Measurements from ENCODE around the gene EGFR.

Gene EGFR

DNA sequence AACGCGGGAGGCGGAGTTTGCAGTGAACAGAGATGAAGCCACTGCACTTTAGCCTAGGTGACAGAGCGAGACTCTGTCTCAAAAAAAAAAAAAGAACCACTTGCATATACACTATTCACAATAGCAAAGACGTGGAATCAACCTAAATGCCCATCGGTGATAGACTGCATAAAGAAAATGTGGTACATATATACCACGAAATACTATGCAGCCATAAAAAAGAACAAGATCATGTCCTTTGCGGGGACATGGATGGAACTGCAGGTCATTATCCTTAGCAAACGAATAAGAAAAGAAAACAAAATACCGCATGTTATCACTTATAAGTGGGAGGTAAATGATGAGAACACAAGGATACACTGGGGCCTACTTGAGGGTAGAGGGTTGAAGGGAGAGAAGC is 39.5 kb downstream of the EGFR start:
- no peak overlapping the region for H3K27ac ChIP-seq
- TF ChIP-seq, protein P1, sequence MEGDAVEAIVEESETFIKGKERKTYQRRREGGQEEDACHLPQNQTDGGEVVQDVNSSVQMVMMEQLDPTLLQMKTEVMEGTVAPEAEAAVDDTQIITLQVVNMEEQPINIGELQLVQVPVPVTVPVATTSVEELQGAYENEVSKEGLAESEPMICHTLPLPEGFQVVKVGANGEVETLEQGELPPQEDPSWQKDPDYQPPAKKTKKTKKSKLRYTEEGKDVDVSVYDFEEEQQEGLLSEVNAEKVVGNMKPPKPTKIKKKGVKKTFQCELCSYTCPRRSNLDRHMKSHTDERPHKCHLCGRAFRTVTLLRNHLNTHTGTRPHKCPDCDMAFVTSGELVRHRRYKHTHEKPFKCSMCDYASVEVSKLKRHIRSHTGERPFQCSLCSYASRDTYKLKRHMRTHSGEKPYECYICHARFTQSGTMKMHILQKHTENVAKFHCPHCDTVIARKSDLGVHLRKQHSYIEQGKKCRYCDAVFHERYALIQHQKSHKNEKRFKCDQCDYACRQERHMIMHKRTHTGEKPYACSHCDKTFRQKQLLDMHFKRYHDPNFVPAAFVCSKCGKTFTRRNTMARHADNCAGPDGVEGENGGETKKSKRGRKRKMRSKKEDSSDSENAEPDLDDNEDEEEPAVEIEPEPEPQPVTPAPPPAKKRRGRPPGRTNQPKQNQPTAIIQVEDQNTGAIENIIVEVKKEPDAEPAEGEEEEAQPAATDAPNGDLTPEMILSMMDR (conservative IDR thresholded peaks at IDR 0.05), result no peak
- TF ChIP-seq ZFX (IDR thresholded peaks at IDR 0.05), result no peak

DNA sequence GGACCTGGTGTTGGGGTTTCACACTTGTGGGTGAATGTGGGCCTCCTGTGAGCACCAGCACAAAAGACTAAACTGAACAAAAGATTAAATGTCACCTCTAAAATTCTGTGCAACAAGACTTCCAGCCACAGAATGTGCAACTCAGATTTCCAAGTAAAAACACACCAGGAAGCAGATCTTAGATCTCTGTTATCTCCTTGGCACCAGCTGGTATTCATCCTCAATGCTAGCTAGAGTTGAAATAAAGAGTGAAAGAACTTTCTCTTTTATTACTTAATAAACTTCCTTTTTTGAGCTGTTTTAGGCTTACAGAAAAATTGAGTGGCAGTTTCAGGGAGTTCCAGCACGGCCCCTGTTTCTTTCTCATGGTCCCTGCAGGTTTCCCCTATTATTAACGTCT is 40.2 kb downstream of the EGFR start:
- H3K27ac ChIP-seq, result no peak overlapping the region
- TF ChIP-seq ZFX (IDR thresholded peaks at IDR 0.05), result no peak
- TF ChIP-seq, protein P1 (conservative IDR thresholded peaks at IDR 0.05), result no peak

DNA sequence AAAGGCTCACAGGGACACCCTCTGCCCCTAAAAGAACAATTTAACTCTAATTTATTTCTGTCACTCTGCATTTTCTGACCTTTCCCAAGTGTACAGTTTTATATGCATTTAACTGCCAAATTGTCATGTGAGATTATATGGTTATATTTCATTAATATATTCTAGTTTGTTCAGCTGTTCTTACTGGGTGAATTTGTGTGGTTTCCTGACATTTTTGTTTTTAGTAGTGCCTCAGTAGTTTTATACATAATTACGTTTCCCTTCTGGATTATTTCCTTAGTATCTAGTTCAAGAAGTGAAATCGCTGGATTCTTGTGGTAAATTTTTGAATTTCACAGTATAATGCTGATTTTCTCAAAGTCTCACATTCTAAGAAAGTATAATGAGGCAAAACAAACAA is 41.3 kb downstream of the EGFR start:
- TF ChIP-seq, protein P1 (conservative IDR thresholded peaks at IDR 0.05), result no peak
- no peak for TF ChIP-seq ZFX (IDR thresholded peaks at IDR 0.05)
- no peak overlapping the region for H3K27ac ChIP-seq

DNA sequence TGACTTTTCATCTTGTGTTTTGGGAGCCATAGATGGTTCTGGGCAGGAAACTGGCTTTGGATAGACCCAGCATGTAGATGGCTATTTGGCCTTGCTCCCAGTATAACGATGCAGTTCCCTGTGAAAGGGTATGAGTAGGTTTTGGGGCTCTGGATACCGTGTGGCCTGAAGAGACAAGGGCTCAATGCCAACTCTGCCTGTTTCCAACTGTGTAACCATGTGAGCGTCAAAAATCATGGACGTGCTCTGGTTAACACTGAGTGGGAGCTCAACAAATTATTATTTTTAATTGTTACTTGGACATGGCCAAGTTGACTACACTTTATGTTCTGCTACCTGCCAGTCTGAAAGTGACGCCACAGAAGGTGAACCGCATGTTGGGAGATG is 41.8 kb downstream of the EGFR start:
- H3K27ac ChIP-seq, result no peak overlapping the region; the same call in 1 of the 2 replicates
- TF ChIP-seq, protein P1 (conservative IDR thresholded peaks at IDR 0.05), result no peak
- no peak for TF ChIP-seq ZFX (IDR thresholded peaks at IDR 0.05)

DNA sequence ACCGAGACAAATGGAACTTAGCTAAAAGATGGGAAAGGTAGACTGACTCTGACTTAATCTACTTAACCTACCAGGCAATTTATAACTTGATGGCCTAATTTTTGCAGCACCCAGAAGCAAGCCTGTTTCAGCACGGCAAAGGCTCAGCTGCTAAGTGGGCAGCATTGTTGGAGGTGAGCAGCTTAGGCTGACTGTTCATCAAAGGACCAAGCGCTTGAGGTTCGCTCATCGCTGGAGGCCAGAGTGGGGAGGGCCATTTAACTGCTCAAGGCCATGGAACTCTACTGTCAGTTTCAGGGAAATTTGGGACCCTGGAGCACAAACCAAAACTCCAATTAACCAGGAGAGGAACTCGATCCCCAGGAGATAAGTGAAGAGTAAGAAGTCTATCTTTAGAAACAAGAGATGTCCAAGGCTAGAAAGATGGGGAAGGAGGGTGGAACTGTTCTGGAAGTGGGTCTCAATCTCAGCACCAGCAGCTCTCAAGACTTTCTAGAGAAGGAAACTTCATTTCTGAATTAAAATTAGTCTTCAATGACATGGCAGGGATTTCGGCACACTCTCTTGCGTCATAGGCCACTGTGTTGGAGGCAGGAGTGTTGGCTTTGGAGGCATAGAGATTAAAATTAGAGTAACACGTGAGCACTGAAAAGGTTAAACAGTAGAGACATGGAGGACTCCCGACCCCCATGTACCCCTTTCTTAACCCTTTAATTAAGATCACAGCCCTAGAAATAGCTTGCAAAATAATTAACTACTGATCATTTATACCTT is 43.1 kb downstream of the EGFR start:
- TF ChIP-seq ZFX (IDR thresholded peaks at IDR 0.05), result no peak
- TF ChIP-seq, protein P1 (conservative IDR thresholded peaks at IDR 0.05), result no peak
- no peak overlapping the region; the same call in 1 of the 2 replicates for H3K27ac ChIP-seq

DNA sequence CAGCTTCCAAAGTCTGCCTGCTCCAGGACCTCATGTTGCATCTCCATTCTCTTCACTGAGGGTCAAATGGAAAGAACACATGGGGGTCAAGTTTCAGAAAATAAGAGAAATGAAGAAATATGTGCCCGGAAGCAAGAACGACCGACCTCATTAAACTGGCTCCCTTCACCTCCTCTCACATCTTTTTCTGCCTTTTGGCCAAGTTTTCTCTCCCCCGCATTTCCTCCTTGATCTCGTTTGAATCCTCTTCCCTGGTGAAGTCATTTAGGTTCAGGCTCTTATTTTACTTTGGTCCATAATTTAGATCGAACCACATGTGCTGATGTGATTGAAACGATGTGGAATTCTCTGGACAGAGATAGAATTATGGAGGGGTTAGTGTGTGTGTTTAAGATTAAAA is 44.2 kb downstream of the EGFR start:
- no peak overlapping the region for H3K27ac ChIP-seq
- no peak for TF ChIP-seq ZFX (IDR thresholded peaks at IDR 0.05)
- TF ChIP-seq, protein P1 (conservative IDR thresholded peaks at IDR 0.05), result no peak

DNA sequence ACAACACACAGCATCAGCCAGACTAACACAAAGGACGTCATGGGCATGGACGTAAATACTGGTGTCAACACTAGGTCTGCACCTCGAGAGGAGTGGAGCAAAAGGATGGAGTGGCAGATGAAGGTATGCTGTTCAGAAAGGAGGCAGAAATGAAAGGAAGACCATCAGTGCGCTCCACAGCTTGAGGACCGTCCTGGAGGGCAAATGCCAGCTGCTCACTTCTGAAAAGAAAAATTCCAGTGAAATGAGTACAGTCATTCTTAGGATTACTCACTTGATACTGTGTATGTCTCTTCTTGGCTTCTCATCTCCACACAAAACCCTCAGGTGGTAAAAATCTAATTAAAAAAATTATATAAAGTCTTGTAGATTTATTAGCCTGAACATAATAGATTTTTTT is 44.8 kb downstream of the EGFR start:
- H3K27ac ChIP-seq, result no peak overlapping the region
- TF ChIP-seq, protein P1 (conservative IDR thresholded peaks at IDR 0.05), result no peak
- no peak for TF ChIP-seq ZFX (IDR thresholded peaks at IDR 0.05)

Measured in C4-2B (cell line).